SKM-1 treated with dmso at 0.1 percent for 144 hours (cell line): ENCODE measurements around the gene SERPINB10.

Experiments used
- DNase-seq: peaks from one replicate; lab custom pipeline; 2025; ENCODE audit not compliant: unreplicated experiment; lab: John Stamatoyannopoulos, UW

SERPINB10 gene

DNA sequence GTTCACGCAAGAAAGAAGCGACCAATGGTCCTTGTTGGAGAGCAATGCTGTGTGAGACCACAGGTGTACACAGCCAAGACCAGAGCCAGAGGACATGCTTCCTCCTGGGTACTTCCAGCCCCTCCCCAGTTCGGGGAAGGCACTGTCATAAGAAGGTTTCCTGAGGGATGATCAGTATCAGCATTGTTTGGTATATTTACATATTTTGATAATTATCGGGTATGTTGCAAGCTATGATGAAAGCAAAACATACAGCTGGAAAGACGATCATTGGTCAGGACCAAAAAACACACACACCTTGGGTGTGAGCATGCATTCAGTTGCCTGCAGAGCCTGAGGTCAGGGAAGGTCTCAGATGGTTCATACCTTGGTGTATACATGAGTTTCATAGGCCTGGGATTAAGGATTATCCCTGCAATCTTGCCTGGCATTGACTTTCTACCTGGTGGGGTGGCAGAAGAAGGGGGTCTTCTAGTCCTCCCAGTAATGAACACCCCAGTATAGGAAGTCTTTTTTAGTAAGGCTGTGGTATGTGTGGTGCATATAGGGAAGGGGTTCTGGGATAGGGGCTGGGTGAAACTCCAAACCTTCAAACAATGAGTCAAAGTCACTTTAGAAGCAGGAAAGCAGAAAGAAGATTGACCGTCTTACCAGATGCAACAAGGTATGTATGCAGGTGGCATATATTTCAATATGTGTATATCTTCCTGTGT is 17.4 kb upstream of the SERPINB10 start:
- no peak for DNase-seq

DNA sequence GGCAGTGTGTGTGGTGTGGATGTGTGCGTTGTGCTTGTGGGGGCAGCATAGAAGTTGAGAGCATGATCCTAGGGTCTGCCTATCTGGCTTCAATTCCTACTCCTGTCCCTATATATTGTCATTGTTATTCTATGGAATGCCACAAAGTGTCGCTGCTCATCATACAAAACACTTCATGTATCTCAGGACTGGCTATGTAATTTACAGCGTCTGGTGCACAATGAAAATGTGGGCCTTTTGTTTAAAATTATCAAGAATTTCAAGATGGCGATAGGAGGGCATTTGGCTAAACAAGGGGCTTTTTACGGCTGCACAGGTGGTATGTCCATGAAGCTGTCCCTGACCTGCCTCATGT is 16.8 kb upstream of the SERPINB10 start:
- DNase-seq: peak; percentile 23

DNA sequence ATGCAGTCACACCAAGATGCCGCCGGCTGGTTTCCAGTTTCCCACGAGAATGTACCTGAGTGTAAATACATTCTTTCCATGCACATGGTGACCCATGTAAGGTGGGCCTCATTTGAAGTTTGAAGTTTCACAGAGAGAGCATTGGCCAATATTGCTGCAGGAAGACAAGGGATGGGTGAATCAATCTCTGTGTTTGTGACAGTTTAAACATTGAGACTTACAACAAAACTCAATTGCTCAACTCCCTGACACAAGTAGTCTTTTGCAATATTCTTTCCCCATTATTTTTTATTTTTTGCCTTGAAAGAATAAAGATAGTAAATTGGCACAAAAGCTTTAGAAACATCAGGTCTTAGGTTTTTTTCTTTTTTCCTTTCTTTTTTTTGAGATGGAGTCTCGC is 15.2 kb upstream of the SERPINB10 start:
- DNase-seq: peak; percentile 82

DNA sequence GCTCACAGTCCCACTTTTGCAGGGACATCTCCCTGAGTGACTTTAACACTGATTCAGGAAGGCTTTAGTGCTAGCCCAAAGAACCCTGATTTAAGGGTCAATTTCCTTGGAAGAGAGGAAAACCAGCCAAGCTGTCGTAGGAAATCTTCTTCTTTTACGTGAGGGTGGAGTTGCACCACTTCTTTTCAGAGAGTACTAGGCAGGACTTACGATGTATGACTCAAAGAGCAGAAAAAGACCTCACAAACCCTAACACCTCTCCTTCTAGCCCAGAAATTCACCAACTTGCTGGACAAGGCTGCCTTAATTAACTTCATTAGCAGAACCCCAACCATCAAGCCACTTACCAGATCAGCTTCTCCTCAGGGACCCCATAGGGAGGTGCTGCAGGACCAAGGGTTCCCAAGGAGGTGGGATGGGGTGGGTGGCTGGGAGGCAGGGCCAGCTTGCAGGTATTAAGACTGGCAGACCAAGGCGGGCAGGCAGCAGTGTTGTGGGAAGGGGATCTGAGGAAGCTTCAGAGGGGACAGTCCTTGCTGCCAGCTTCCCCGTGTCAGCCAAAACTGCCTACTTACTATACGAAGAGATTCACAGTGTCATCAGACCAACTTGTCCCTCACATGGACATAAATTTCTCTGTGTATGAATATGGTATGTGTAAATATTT is 13.5 kb upstream of the SERPINB10 start:
- DNase-seq: no peak

DNA sequence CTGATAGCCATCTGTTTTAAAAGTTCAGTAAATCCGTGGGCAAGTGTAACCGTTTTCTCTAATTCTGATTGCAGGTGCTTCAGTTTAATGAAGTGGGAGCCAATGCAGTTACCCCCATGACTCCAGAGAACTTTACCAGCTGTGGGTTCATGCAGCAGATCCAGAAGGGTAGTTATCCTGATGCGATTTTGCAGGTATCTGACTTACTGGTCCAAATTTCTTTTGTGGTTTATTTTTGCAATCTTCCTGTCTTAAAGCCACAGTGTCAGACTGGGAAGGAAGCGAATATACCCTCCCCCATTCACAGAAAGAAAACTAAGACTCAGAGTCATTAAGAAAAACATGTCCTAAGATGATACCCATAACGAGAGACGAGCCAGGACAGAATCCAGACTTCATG is 12.6 kb upstream of the SERPINB10 start:
- DNase-seq: peak; percentile 68

- no peak for DNase-seq
Measured at GRCh38 chr18:63897072-63897471, 10.7 kb upstream of the SERPINB10 start.

- DNase-seq: no peak
Measured at GRCh38 chr18:63899206-63899605, 8.6 kb upstream of the SERPINB10 start.

- DNase-seq: no peak
Measured at GRCh38 chr18:63903851-63904570, 3.7 kb upstream of the SERPINB10 start.

- DNase-seq: no peak
Measured at GRCh38 chr18:63904694-63905093, 3.1 kb upstream of the SERPINB10 start.

DNA sequence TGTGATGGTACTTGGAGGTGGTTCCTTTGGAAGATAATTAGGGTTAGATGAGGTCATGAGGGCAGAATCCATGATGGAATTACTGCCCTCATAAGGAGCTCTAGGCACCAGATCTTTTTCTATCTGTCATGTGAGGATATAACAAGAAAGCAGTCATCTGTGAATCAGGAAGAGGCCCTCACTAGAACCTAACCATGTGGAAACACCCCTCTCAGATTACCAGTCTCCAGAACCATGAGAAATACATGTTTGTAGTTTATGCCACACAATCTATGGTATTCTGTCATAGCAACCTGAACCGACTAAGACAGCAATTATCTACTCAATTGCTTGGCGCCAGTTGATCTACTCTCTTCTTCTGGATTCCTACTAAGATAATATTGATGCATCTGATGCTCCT is 2.4 kb upstream of the SERPINB10 start:
- peak; percentile 2 for DNase-seq

DNA sequence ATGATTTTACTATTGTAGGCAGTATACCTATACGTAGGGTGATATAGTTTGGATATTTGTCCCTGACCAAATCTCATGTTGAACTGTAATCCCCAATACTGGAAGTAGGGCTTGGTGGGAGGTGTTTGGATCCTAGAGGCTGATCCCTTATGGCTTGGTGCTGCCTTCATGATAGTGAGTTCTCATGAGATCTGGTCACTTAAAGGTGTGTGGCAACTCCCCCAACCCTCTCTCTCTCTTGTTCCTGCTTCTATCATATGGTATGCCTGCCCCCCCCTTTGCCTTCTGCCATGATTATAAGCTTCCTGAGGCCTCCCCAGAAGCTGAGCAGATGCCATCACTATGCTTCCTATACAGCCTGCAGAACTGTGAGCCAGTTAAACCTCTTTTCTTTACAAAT is 1.7 kb upstream of the SERPINB10 start:
- DNase-seq: no peak

- no peak for DNase-seq
Measured at GRCh38 chr18:63908858-63909257, 1.1 kb downstream of the SERPINB10 start.

DNA sequence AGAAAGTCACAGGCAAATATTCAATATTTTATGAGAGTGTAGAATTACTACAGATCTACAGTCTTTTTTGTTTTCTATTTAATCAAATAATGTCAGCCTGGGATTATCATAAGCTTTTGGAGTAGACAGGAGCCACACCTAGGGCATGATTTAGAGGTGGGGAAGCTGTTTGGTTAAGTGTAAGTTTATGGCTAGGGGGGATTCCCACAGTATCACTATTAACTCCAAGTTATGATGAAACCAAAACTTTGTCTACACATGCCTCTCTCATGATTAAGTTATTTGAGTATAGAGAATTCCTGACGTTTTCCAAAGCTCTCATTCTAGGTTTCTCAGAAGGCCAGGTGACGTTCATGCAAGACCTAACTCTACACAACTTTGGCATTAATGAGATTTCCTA is 2.1 kb downstream of the SERPINB10 start:
- DNase-seq: no peak

- peak; percentile 69 for DNase-seq
Measured at GRCh38 chr18:63917817-63918216, 10.1 kb downstream of the SERPINB10 start.

- no peak for DNase-seq
Measured at GRCh38 chr18:63922049-63922448, 14.3 kb downstream of the SERPINB10 start.

GRCh38 chr18:63924551-63924950 is 16.8 kb downstream of the SERPINB10 start:
- DNase-seq: no peak

DNA sequence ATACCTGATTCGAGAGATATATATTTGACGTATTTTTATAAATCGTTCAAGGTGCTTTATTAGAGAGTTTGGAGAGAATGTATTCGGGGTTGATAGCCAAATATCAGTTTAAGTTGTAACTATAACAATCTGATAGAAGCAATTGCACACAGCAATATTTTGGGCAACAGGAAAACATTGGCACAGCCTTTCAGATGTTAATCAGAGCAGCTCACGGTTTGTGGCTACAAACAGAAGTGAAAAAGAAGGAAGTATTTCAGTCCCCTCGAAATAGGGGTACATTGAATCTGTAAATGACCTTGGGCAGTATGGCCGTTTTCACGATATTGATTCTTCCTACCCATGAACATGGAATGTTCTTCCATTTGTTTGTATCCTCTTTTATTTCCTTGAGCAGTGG is 20.6 kb downstream of the SERPINB10 start:
- peak; percentile 76 for DNase-seq

DNA sequence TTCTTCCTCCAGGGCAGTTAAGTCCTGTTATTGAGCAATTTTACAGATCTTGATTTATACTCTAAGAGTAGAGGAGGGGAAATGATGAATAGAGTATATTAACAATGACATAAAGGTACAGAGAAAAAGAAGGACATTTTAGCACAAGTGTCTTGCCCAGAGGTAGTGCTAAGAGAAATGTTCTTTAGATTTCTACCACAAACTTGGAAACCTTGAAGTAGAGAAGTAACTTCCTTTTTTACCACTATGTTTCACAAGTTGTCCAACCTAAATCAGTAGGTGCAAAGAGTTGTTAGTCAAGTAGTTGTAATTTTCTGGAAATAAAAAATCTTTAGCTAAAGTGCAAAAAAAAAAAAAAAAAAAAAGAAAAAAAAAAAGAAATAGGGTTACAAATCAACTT is 21.6 kb downstream of the SERPINB10 start:
- DNase-seq: peak; percentile 76

DNA sequence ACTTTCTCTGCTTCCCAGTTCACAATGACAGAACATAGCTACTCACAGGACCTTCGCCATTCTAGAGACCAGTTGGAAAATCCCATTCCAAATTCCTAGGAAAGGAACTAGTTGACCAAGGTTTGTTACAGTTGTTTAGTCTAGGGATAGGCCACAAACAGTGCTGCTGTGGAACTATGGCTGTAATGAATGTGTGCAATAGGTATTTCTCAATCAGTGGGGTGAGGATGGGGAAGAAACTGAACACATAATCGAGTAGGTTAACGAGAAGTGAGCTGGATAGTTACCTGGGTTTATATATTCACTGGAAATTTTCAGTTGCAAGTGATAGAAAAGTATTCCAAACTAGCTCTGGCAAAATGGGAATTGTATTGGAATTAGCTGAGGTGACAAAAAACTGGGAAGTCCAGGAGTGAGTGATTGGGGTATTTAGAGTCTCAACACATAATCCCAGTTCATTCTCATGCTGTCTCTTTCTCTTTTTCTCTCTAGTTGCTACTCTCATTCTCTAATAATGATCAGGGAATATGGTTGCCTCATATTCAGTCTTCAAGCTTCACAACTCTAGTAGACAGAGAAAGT is 23.1 kb downstream of the SERPINB10 start:
- DNase-seq: peak; percentile 78

GRCh38 chr18:63936156-63936931 is 28.6 kb downstream of the SERPINB10 start:
- peak; percentile 94 for DNase-seq

DNA sequence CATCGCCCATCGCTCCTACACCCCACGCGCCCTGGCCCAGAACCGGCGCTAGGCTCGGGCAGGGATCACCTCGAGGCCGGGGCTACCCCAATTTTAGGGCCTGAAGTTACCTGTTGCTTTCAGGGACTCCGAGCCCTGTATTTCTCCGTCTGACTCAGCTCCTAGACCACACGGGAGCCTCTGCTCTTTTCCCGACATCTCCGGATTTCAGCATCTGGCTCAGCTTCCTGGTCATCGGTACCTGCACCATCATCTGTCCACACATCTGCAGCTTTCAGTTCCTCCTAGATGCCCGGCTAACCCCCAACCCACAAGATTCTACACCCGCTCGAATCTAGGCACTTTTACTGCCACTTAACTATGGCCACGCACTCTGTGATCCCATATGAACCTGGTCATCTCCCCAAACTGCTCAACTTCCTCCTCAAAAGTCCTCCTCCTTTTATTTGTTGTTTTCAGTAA is 29.2 kb downstream of the SERPINB10 start:
- DNase-seq: no peak
